Sigmoid colon (tissue), 4 donors: ENCODE data around the gene GSC2.

Experiments used
- EP300 ChIP-seq, 4 donors: sonication (generic); formaldehyde crosslinking; IDR thresholded peaks; one replicate each; pipeline ENCODE4 v1.6.1; 2017; ENCODE audit warnings: antibody characterized with exemption in 4 of 4
- TF ChIP-seq, protein P1 (sequence below), 4 experiments: fragments of 450-650 bp in 3 of 4; fragments of 200-600 bp in 1 of 4; IDR thresholded peaks; one replicate each; pipeline ENCODE4 v1.5.1; 2016 to 2019; ENCODE audit warnings: antibody characterized with exemption in 4 of 4, mild to moderate bottlenecking in 3 of 4, moderate library complexity in 2 of 4

- TF ChIP-seq, protein P1, sequence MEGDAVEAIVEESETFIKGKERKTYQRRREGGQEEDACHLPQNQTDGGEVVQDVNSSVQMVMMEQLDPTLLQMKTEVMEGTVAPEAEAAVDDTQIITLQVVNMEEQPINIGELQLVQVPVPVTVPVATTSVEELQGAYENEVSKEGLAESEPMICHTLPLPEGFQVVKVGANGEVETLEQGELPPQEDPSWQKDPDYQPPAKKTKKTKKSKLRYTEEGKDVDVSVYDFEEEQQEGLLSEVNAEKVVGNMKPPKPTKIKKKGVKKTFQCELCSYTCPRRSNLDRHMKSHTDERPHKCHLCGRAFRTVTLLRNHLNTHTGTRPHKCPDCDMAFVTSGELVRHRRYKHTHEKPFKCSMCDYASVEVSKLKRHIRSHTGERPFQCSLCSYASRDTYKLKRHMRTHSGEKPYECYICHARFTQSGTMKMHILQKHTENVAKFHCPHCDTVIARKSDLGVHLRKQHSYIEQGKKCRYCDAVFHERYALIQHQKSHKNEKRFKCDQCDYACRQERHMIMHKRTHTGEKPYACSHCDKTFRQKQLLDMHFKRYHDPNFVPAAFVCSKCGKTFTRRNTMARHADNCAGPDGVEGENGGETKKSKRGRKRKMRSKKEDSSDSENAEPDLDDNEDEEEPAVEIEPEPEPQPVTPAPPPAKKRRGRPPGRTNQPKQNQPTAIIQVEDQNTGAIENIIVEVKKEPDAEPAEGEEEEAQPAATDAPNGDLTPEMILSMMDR (IDR thresholded peaks at IDR 0.05): no peak
- TF ChIP-seq EP300 (IDR thresholded peaks at IDR 0.05): no peak
Observed at GRCh38 chr22:19132153-19132552, 17.9 kb downstream of the GSC2 start.
